Calu3 (cell line): ENCODE data around the gene WBP2. TPM values are rescaled to one million over a fixed set of nuclear protein-coding genes. Genes with fewer than 3 reads are reported as not detected.

Experiments used
- BruUV-seq: library from RNA; stranded (reverse); fragments of 400-500 nt; replicated peaks from 2 replicates; lab custom pipeline; 2021; lab: Mats Ljungman, UMichigan
- CTCF ChIA-PET: fragments of 300-600 bp; sonication (Branson Sonifier 250); formaldehyde crosslinking; loops from one replicate; lab custom pipeline; 2022; ENCODE audit warnings: antibody characterized with exemption; lab: Charles Lee
- DNase-seq: peaks from one replicate; pipeline ENCODE4 v3.0.0; 2022
- H3K27ac Mint-ChIP-seq: one replicate; pipeline ENCODE4 v1.8.0; 2022; ENCODE audit warnings: mixed read lengths; ENCODE audit not compliant: unreplicated experiment
- H3K27me3 Mint-ChIP-seq: one replicate; pipeline ENCODE4 v1.8.0; 2022; ENCODE audit warnings: mixed read lengths; ENCODE audit not compliant: unreplicated experiment
- H3K36me3 Mint-ChIP-seq: one replicate; pipeline ENCODE4 v1.8.0; 2022; ENCODE audit warnings: mild to moderate bottlenecking, moderate library complexity, mixed read lengths; ENCODE audit not compliant: insufficient read depth, unreplicated experiment
- H3K4me1 Mint-ChIP-seq: one replicate; pipeline ENCODE4 v1.8.0; 2022; ENCODE audit warnings: mild to moderate bottlenecking, low read depth, mixed read lengths; ENCODE audit not compliant: unreplicated experiment
- H3K4me3 Mint-ChIP-seq: one replicate; pipeline ENCODE4 v1.8.0; 2022; ENCODE audit warnings: mild to moderate bottlenecking, low read depth, moderate library complexity, mixed read lengths; ENCODE audit not compliant: unreplicated experiment
- H3K9me3 Mint-ChIP-seq: one replicate; pipeline ENCODE4 v1.8.0; 2022; ENCODE audit warnings: low read depth, mixed read lengths; ENCODE audit not compliant: unreplicated experiment
- CTCF ChIP-seq: fragments of 200-600 bp; IDR thresholded peaks from one replicate; pipeline ENCODE4 v1.8.0; 2022; ENCODE audit warnings: antibody characterized with exemption; ENCODE audit not compliant: unreplicated experiment
- intact Hi-C: fragments of 100-400 bp; cut with micrococcal nuclease; formaldehyde crosslinking; loops from one replicate; pipeline ENCODE4 v1.10.0; 2022; ENCODE audit not compliant: unreplicated experiment
- total RNA-seq: library from RNA; stranded (reverse); gene quantifications from 2 replicates; pipeline ENCODE4 v1.2.3, GENCODE V29; 2022

Gene WBP2
- total RNA-seq, 1 experiment from 2014 or later = 126 TPM

DNA sequence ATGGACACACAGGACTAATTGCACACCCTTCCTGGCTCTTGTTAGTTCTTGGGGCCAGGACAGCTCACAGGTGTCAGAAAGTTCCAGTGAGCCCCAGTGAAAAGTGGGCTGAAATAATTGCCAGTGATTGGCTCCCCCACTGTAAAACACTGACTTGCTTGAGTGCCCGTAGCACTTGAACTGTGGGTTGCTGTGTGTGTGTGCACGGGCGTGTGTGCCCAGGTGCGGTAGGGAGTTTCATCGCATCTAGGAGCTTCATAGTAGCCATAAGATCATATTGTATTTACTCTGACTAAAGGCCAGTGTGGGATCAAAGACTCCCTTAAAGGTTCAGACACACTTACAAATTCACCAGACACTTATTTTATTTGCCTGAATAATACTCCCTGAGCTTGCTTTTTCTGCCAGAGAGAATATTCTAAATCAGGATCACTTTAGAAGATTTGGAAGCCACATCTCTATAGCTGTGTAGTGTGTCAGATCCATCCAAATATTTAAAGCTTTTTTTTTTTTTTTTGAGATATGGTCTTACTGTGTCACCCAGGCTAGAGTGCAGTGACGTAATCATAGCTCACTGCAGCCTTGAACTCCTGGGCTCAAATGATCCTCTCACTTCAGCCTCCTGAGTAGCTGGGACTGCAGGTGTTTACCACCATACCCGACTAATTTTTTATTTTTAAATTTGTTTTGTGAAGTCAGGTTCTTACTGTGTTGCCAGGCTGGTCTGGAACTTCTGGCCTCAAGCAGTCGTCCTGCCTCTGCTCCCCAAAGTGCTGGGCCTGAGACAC, 59.1 kb downstream of the WBP2 start:
- no peak for DNase-seq

More for the DNA sequence above, 59.1 kb downstream of the WBP2 start:
- CTCF ChIA-PET = interaction anchor here (1.3 kb wide), 1 partner anchor 12 kb away, joined by 4 read pairs; the partner anchor contains the start of gene UNK
- Mint-ChIP-seq H3K4me1 (no peaks in the 10 kb centered on the region), H3K27me3 (no peaks in the 10 kb centered on the region), H3K4me3 (no peak overlapping the region), H3K36me3 (peaks cover 10% of the 10 kb centered on the region), H3K27ac (no peak overlapping the region), H3K9me3 (no peaks in the 10 kb centered on the region)
- intact Hi-C loops = no loop called here
- BruUV-seq = no TSS peak
- TF ChIP-seq CTCF = no peak

Other genes starting within 250 kb of the WBP2 start
- 1.9 and 3.5 TPM in 2 replicates for gene SMIM5, start 221.9 kb downstream of the WBP2 start, total RNA-seq
- 71.3 and 87.3 TPM in 2 replicates for gene RECQL5, start 188.2 kb downstream of the WBP2 start, total RNA-seq
- 96.4 and 98.4 TPM in 2 replicates for gene SAP30BP, start 188.0 kb downstream of the WBP2 start, total RNA-seq
- 253 and 301 TPM in 2 replicates for gene ITGB4, start 133.9 kb downstream of the WBP2 start, total RNA-seq
- gene GALK1, start 90.1 kb downstream of the WBP2 start, total RNA-seq = 20.4 and 20.5 TPM in 2 replicates
- gene UNK, start 70.5 kb downstream of the WBP2 start, total RNA-seq = 26.0 and 29.7 TPM in 2 replicates
- gene UNC13D, start 10.9 kb downstream of the WBP2 start, total RNA-seq = 103 and 104 TPM in 2 replicates
- 51.2 and 54.1 TPM in 2 replicates for gene TRIM47, start 23.2 kb upstream of the WBP2 start, total RNA-seq
- 15.4 and 18.9 TPM in 2 replicates for gene TRIM65, start 41.6 kb upstream of the WBP2 start, total RNA-seq
- 112 and 130 TPM in 2 replicates for gene MRPL38, start 49.5 kb upstream of the WBP2 start, total RNA-seq
- gene FBF1, start 85.7 kb upstream of the WBP2 start, total RNA-seq = 32.6 and 33.6 TPM in 2 replicates
- 53.1 and 57.3 TPM in 2 replicates for gene ACOX1, start 123.8 kb upstream of the WBP2 start, total RNA-seq
- 15.3 and 15.8 TPM in 2 replicates for gene TEN1, start 123.9 kb upstream of the WBP2 start, total RNA-seq
- 9.4 and 9.8 TPM in 2 replicates for gene CDK3, start 145.5 kb upstream of the WBP2 start, total RNA-seq
- 51.8 and 59.7 TPM in 2 replicates for gene EVPL, start 172.0 kb upstream of the WBP2 start, total RNA-seq
- 80.7 and 84.5 TPM in 2 replicates for gene SRP68, start 217.2 kb upstream of the WBP2 start, total RNA-seq
- 0.27 and 0.61 TPM in 2 replicates for gene GALR2, start 219.4 kb upstream of the WBP2 start, total RNA-seq
- 0.17 and 0.34 TPM in 2 replicates for gene ZACN, start 223.8 kb upstream of the WBP2 start, total RNA-seq
- 122 and 137 TPM in 2 replicates for gene EXOC7, start 248.5 kb upstream of the WBP2 start, total RNA-seq